Lower leg skin (tissue), 4 donors: ENCODE measurements around the gene DGKD. TPM values are rescaled to one million over a fixed set of nuclear protein-coding genes. Genes with fewer than 3 reads are reported as not detected.

Experiments
- DNase-seq, 2 donors: peaks; one replicate each; pipeline ENCODE4 v3.0.0-alpha.2; 2019; ENCODE audit warnings: low spot score in 2 of 2
- H3K4me3 ChIP-seq: fragments of 200-600 bp; sonication (generic); 2 replicates; pipeline ENCODE4 v1.5.1; 2017; ENCODE audit warnings: mild to moderate bottlenecking, low read depth; ENCODE audit not compliant: poor library complexity, severe bottlenecking
- CTCF ChIP-seq, 3 donors: fragments of 450-650 bp; IDR thresholded peaks; one replicate each; pipeline ENCODE4 v1.5.1; 2016; ENCODE audit warnings: antibody characterized with exemption in 3 of 3, mild to moderate bottlenecking in 3 of 3, moderate library complexity in 2 of 3
- POLR2A ChIP-seq, 2 donors: fragments of 450-650 bp; IDR thresholded peaks; one replicate each; pipeline ENCODE4 v1.6.1; 2016 to 2017; ENCODE audit warnings: antibody characterized with exemption in 2 of 2, mild to moderate bottlenecking in 1 of 2, moderate library complexity in 1 of 2
- WGBS, 2 donors: methylation state at CpG; one replicate each; pipeline ENCODE4 v1.1.5; 2018; 5-methylcytosine and 5-hydroxymethylcytosine counted together
- intact Hi-C: fragments of 100-400 bp; cut with DNase I; formaldehyde crosslinking; loops from one replicate; pipeline ENCODE4 v1.15.0; 2023; ENCODE audit warnings: low total_unique reads
- total RNA-seq, 4 donors: library from RNA; depleted of rRNA; stranded (reverse); fragments of >200 nt; gene quantifications; one replicate each; pipeline ENCODE4 v1.1.0, GENCODE V29; 2016

The DGKD gene
- total RNA-seq, 4 donors from 2014 or later = 5.8 to 15.2 (median 7.8) TPM

GRCh38 chr2:233462826-233463470 lies 108.7 kb downstream of the DGKD start:
- DNase-seq = no peak
- TF ChIP-seq POLR2A (IDR thresholded peaks at IDR 0.05) (no peak), CTCF (IDR thresholded peaks at IDR 0.05) (no peak)
- 92 to 96% methylated on average over 17 to 21 of the region's 21 CpGs for WGBS, 2 donors
- H3K4me3 ChIP-seq = no peak overlapping the region
- intact Hi-C loops = no loop called here

- intact Hi-C loops = no loop called here
- 97% methylated on average over 16 of the region's 16 CpGs for WGBS, 2 donors
- DNase-seq = no peak
- TF ChIP-seq POLR2A (IDR thresholded peaks at IDR 0.05) = no peak
- no peak for TF ChIP-seq CTCF (IDR thresholded peaks at IDR 0.05)
- no peak overlapping the region for H3K4me3 ChIP-seq
Measured at GRCh38 chr2:233463586-233463985, 109.3 kb downstream of the DGKD start.

- WGBS, 2 donors = 93 to 97% methylated on average over 19 of the region's 19 CpGs
- H3K4me3 ChIP-seq = no peak overlapping the region
- intact Hi-C loops = no loop called here
- TF ChIP-seq POLR2A (IDR thresholded peaks at IDR 0.05) = no peak
- no peak for TF ChIP-seq CTCF (IDR thresholded peaks at IDR 0.05)
- DNase-seq = no peak
Measured at GRCh38 chr2:233464056-233464455, 109.8 kb downstream of the DGKD start.

DNA sequence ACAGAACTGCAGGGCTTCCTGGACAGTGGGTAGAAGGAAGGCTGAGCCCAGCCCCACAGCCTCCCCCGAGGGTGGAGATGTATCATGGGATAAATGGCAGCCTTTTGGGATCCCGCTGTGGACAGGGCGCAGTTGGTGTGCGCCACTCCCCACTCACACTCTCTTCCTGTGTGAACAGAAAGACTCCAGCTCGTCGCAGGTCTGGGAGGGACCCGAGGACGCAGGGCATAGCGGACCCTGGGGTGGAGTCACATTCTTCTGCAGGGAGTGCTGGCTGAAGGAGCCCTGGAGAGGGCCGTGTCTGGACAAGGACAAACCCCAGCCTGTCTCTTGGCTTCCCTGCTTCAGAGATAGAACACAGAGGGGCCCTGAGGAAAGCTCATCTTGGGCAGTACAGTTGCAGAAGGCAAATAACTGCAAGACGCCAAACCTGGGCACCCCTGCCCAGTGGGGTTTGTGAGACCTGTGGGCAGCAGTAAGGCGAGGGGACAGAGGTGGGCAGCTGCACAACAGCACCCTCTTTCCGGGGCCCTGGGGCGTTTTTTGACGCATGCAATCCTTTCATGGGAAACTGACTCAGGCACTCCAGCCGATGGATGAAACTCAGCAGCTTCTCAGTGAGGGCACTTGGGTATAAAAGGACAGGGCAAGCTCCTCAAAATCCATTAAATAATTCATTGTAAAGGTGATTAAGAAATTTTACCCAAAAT lies 110.4 kb downstream of the DGKD start:
- DNase-seq = no peak
- H3K4me3 ChIP-seq = no peak overlapping the region
- intact Hi-C loops = no loop called here
- TF ChIP-seq CTCF (IDR thresholded peaks at IDR 0.05) (no peak), POLR2A (IDR thresholded peaks at IDR 0.05) (no peak)
- 80 to 87% methylated on average over 10 to 16 of the region's 16 CpGs for WGBS, 2 donors

DNA sequence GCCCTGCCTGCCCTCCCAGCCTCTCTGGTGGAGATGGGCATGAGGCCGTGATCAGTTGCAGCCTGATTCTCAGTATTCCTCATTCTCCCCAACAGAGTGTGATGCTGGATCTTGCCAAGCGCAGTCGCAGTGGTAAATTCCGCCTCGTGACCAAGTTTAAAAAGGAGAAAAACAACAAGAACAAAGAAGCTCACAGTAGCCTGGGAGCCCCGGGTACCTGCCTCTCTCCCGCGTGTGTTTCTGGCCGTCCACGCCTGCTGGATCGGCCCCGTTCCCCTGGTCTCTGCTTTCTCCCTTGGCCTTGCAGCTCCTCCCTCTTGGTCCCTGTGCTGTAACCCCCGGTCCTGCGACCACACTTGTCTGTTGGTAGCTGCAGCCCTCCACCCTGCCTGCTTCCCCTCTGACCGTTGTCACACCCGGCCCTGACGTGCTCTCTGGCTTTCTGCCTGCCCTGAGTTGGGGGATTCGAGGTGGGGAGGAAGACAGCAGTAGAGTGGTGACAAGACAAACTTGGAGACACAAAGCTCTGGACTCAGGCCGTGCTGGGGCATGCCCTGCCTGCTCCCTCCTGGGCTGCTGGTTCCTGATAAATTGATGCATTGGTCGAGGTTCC lies 112.8 kb downstream of the DGKD start:
- H3K4me3 ChIP-seq = no peak overlapping the region
- WGBS, 2 donors = 92 to 93% methylated on average over 20 of the region's 20 CpGs
- TF ChIP-seq POLR2A (IDR thresholded peaks at IDR 0.05) (no peak), CTCF (IDR thresholded peaks at IDR 0.05) (no peak)
- intact Hi-C loops = no loop called here
- no peak for DNase-seq
